Measurements from ENCODE around the gene HSD17B2.
A peak's percentile ranks its signal among the peaks of the same experiment; 100 is the strongest.

HSD17B2 gene

GRCh38 chr16:82056550-82056896, 21.5 kb downstream of the HSD17B2 start:
- CTCF ChIA-PET = interaction anchor here (0.9 kb wide), 1 partner anchor 11 kb away, joined by 3 read pairs; no protein-coding TSS in a partner anchor
- no peak for TF ChIP-seq CTCF (IDR thresholded peaks at IDR 0.05; ENCODE audit: control extremely low read depth, extremely low read depth, low read depth, missing control alignments)
- POLR2A ChIA-PET = no interaction called here
- DNase-seq (ENCODE audit: extremely low spot score) = no peak

GRCh38 chr16:82059161-82059982, 24.3 kb downstream of the HSD17B2 start:
- no peak for TF ChIP-seq CTCF (IDR thresholded peaks at IDR 0.05; ENCODE audit: control extremely low read depth, extremely low read depth, low read depth, missing control alignments)
- DNase-seq (ENCODE audit: extremely low spot score) = no peak
- ChIA-PET CTCF (interaction anchor here (0.9 to 2.5 kb wide), 4 partner anchors 8 to 18 kb away, joined by 3 to 11 read pairs (median 4); no protein-coding TSS in a partner anchor), POLR2A (no interaction called here)

GRCh38 chr16:82059983-82060421, 24.9 kb downstream of the HSD17B2 start:
- no peak for DNase-seq (ENCODE audit: extremely low spot score)
- POLR2A ChIA-PET = no interaction called here
- TF ChIP-seq CTCF (IDR thresholded peaks at IDR 0.05; ENCODE audit: control extremely low read depth, extremely low read depth, low read depth, missing control alignments) = no peak
- CTCF ChIA-PET = interaction anchor here (0.9 to 2.5 kb wide), 5 partner anchors 8 to 17 kb away, joined by 3 to 11 read pairs (median 4); no protein-coding TSS in a partner anchor

GRCh38 chr16:82061861-82062525, 26.9 kb downstream of the HSD17B2 start:
- POLR2A ChIA-PET = no interaction called here
- peak; percentile 49 for TF ChIP-seq CTCF (IDR thresholded peaks at IDR 0.05; ENCODE audit: control extremely low read depth, extremely low read depth, low read depth, missing control alignments)
- DNase-seq (ENCODE audit: extremely low spot score) = peak; percentile 36
- CTCF ChIA-PET = interaction anchor here (0.9 to 2.5 kb wide), 9 partner anchors 7 to 169 kb away, joined by 3 to 11 read pairs (median 4); no protein-coding TSS in a partner anchor

- no peak for TF ChIP-seq CTCF (IDR thresholded peaks at IDR 0.05; ENCODE audit: control extremely low read depth, extremely low read depth, low read depth, missing control alignments)
- ChIA-PET POLR2A (no interaction called here), CTCF (interaction anchor here (1.9 kb wide), 1 partner anchor 23 kb away, joined by 6 read pairs; no protein-coding TSS in a partner anchor)
- DNase-seq (ENCODE audit: extremely low spot score) = no peak
Observed at GRCh38 chr16:82062645-82063058, 27.6 kb downstream of the HSD17B2 start.

GRCh38 chr16:82063456-82064082, 28.5 kb downstream of the HSD17B2 start:
- POLR2A ChIA-PET = no interaction called here
- CTCF ChIA-PET = no interaction called here
- no peak for DNase-seq (ENCODE audit: extremely low spot score)
- TF ChIP-seq CTCF (IDR thresholded peaks at IDR 0.05; ENCODE audit: control extremely low read depth, extremely low read depth, low read depth, missing control alignments) = no peak
